ENCODE data around the gene GLRX5.

GLRX5 gene

DNA sequence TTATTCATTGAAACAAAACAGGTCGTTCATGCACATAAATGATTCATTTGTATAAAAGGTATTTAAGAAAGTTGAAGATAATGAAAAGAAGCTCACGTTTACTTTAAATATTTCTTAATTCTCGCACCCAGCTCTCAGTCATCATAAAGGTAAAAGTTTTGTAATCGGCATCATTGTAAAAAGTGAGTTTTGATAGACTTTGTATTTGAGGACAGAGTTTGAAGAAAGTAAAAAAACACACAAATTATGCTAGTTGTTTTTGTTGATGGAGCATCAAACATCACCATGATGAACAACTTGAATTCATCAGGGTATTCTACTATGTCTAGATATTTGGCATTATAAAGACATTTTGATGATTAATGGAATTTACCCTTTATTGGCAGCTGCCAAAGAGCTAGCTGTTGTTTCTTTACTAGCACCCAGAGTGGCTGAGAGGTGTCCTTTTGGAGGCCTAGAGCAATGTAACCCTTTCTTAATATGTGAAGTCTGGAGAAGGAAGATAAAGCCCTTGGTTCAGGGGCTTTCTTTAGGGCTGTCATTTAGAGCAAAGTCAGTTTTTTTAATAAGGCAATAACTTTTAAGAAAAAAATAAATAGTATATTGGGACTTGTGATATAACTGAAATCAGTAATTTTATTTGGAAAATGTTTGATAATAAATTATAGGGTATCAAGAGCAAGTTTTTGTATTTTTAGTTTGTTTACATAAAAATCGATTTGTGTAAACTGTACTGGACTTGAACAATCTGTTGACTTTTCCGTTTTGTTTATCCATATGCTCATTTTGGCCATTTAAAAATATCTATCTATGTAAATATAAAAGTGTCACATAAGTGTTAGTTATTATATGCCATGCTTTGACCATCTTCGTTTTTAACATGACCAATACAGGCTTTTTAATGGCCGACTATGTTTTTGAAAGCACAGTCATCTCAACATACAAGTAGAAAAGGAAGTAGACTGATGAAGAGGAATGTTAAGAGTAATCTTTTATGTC is 7.4 kb downstream of the GLRX5 start:
- Histone ChIP-seq H3K4me3 (ENCODE audit: low read length in 2 of 2) (no peak overlapping the region), H3K27me3 (ENCODE audit: control insufficient read depth in 2 of 2, insufficient read depth in 2 of 2, low read length in 2 of 2) (no peaks in the 10 kb centered on the region), H3K4me1 (ENCODE audit: control insufficient read depth in 2 of 2, insufficient read depth in 2 of 2, low read length in 2 of 2) (peaks cover 0 to 3% of the 10 kb centered on the region in 2 donors), H3K9ac (ENCODE audit: low read depth in 1 of 2, low read length in 2 of 2) (no peak overlapping the region), H3K36me3 (ENCODE audit: control insufficient read depth in 2 of 2, insufficient read depth in 2 of 2, low read length in 2 of 2) (peaks cover 0 to 3% of the 10 kb centered on the region in 2 donors), H3K27ac (ENCODE audit: low read depth in 2 of 2, low read length in 2 of 2) (no peak overlapping the region), H3K9me3 (ENCODE audit: control insufficient read depth in 2 of 2, low read length in 2 of 2) (no peaks in the 10 kb centered on the region)

- peaks cover 0 to 3% of the 10 kb centered on the region in 2 donors for H3K36me3 ChIP-seq (ENCODE audit: control insufficient read depth in 2 of 2, insufficient read depth in 2 of 2, low read length in 2 of 2)
- no peak overlapping the region for H3K27ac ChIP-seq (ENCODE audit: low read depth in 2 of 2, low read length in 2 of 2)
- H3K4me1 ChIP-seq (ENCODE audit: control insufficient read depth in 2 of 2, insufficient read depth in 2 of 2, low read length in 2 of 2): no peaks in the 10 kb centered on the region
- no peaks in the 10 kb centered on the region for H3K27me3 ChIP-seq (ENCODE audit: control insufficient read depth in 2 of 2, insufficient read depth in 2 of 2, low read length in 2 of 2)
- no peak overlapping the region for H3K9ac ChIP-seq (ENCODE audit: low read depth in 1 of 2, low read length in 2 of 2)
- H3K9me3 ChIP-seq (ENCODE audit: control insufficient read depth in 2 of 2, low read length in 2 of 2): no peaks in the 10 kb centered on the region
- H3K4me3 ChIP-seq (ENCODE audit: low read length in 2 of 2): no peak overlapping the region
Observed at GRCh38 chr14:95543021-95543420, 8.2 kb downstream of the GLRX5 start.

- Histone ChIP-seq H3K9ac (ENCODE audit: low read depth in 1 of 2, low read length in 2 of 2) (no peak overlapping the region), H3K4me1 (ENCODE audit: control insufficient read depth in 2 of 2, insufficient read depth in 2 of 2, low read length in 2 of 2) (no peaks in the 10 kb centered on the region), H3K4me3 (ENCODE audit: low read length in 2 of 2) (no peak overlapping the region), H3K9me3 (ENCODE audit: control insufficient read depth in 2 of 2, low read length in 2 of 2) (no peaks in the 10 kb centered on the region), H3K27me3 (ENCODE audit: control insufficient read depth in 2 of 2, insufficient read depth in 2 of 2, low read length in 2 of 2) (no peaks in the 10 kb centered on the region), H3K27ac (ENCODE audit: low read depth in 2 of 2, low read length in 2 of 2) (no peak overlapping the region), H3K36me3 (ENCODE audit: control insufficient read depth in 2 of 2, insufficient read depth in 2 of 2, low read length in 2 of 2) (peaks cover 0 to 3% of the 10 kb centered on the region in 2 donors)
Observed at GRCh38 chr14:95544588-95544987, 9.7 kb downstream of the GLRX5 start.

DNA sequence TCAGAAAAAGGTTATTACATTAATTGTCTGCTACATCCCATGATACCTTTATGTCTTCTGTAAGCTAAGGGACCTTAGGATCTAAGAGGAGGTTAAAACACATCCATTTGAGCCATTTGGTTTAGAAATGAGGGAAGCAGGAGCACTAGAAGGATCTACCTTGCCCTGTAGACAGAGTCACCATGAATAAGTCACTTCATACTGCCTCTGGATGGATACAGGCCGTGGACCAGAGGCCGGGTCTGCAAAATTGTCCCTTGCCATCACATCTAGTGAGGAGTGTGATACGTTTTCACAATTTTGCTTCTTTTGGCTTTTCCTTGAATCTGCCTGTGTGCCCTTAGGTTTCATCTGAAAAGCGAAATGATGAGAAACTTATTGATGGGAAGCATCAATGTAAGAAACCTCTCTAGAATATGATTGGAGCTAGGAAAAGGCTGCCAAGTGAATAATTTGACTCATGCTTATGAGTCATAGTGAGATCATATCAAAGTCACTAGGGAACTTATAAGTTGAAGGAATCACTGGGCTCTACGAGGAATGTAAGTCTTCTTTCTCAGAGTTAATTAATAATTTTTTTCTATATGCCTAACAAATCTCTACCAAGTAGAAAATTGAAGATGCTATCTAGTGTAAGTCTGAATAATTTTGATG is 10.8 kb downstream of the GLRX5 start:
- H3K9me3 ChIP-seq (ENCODE audit: control insufficient read depth in 2 of 2, low read length in 2 of 2): no peaks in the 10 kb centered on the region
- H3K27me3 ChIP-seq (ENCODE audit: control insufficient read depth in 2 of 2, insufficient read depth in 2 of 2, low read length in 2 of 2): no peaks in the 10 kb centered on the region
- peaks cover 0 to 3% of the 10 kb centered on the region in 2 donors for H3K36me3 ChIP-seq (ENCODE audit: control insufficient read depth in 2 of 2, insufficient read depth in 2 of 2, low read length in 2 of 2)
- peaks cover 0 to 8% of the 10 kb centered on the region in 2 donors for H3K4me1 ChIP-seq (ENCODE audit: control insufficient read depth in 2 of 2, insufficient read depth in 2 of 2, low read length in 2 of 2)
- H3K27ac ChIP-seq (ENCODE audit: low read depth in 2 of 2, low read length in 2 of 2): no peak overlapping the region
- H3K4me3 ChIP-seq (ENCODE audit: low read length in 2 of 2): no peak overlapping the region
- H3K9ac ChIP-seq (ENCODE audit: low read depth in 1 of 2, low read length in 2 of 2): no peak overlapping the region

DNA sequence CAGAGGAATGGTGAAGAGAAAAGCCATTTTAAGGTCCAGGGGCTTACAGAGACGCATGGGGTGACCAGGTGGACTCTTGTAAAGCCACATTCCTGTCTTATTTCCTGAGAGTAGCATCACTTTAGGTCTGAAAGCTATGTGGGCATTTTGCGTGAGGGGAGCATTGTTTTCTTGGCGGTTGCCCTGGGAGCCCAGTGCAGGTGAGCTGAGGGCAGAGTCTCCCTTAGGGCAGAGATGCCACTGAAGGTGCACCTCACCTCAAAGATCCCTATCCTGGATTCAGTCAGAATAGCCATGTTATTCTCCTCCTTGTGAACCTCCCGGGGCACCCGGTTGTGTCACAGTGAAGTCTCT is 12.4 kb downstream of the GLRX5 start:
- H3K9ac ChIP-seq (ENCODE audit: low read depth in 1 of 2, low read length in 2 of 2): no peak overlapping the region
- peaks cover 0 to 8% of the 10 kb centered on the region in 2 donors for H3K4me1 ChIP-seq (ENCODE audit: control insufficient read depth in 2 of 2, insufficient read depth in 2 of 2, low read length in 2 of 2)
- peaks cover 0 to 3% of the 10 kb centered on the region in 2 donors for H3K36me3 ChIP-seq (ENCODE audit: control insufficient read depth in 2 of 2, insufficient read depth in 2 of 2, low read length in 2 of 2)
- H3K4me3 ChIP-seq (ENCODE audit: low read length in 2 of 2): no peak overlapping the region
- H3K27ac ChIP-seq (ENCODE audit: low read depth in 2 of 2, low read length in 2 of 2): no peak overlapping the region
- H3K27me3 ChIP-seq (ENCODE audit: control insufficient read depth in 2 of 2, insufficient read depth in 2 of 2, low read length in 2 of 2): no peaks in the 10 kb centered on the region
- H3K9me3 ChIP-seq (ENCODE audit: control insufficient read depth in 2 of 2, low read length in 2 of 2): no peaks in the 10 kb centered on the region

DNA sequence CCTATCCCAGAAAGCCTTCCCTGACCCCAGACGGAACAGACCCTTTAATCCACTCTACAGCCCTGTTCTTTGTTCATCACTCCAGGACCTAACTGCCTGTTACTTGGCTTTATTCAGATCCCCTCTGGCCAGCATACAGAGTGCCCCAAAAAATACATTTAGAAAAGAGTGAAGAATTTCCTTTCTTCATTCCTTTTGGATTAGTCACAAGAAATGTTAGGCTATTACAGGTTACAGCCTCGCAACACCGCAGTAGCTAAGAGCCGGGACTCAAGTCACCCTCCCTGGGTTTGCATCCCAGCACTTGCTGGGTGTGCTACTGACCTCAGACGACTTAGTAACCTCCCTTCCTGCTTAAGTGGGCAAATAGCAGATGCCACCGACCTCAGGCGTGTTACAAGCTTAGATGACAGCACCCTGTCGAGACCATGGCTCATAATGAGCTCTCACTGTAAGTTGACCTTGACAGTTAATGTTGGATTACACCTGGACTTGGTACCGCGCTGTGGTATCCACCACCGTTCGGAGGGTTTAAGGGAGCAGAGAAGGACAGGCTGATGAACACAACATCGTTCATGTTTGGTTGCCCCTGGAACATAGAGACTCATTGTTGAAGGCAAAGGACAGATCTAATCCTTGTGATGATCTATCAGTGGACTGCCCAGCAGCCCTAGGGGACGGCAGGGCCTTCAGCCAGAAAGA is 12.9 kb downstream of the GLRX5 start:
- Histone ChIP-seq H3K27me3 (ENCODE audit: control insufficient read depth in 2 of 2, insufficient read depth in 2 of 2, low read length in 2 of 2) (no peaks in the 10 kb centered on the region), H3K9me3 (ENCODE audit: control insufficient read depth in 2 of 2, low read length in 2 of 2) (no peaks in the 10 kb centered on the region), H3K27ac (ENCODE audit: low read depth in 2 of 2, low read length in 2 of 2) (no peak overlapping the region), H3K4me3 (ENCODE audit: low read length in 2 of 2) (no peak overlapping the region), H3K9ac (ENCODE audit: low read depth in 1 of 2, low read length in 2 of 2) (no peak overlapping the region), H3K36me3 (ENCODE audit: control insufficient read depth in 2 of 2, insufficient read depth in 2 of 2, low read length in 2 of 2) (peaks cover 0 to 3% of the 10 kb centered on the region in 2 donors), H3K4me1 (ENCODE audit: control insufficient read depth in 2 of 2, insufficient read depth in 2 of 2, low read length in 2 of 2) (peaks cover 0 to 8% of the 10 kb centered on the region in 2 donors)

DNA sequence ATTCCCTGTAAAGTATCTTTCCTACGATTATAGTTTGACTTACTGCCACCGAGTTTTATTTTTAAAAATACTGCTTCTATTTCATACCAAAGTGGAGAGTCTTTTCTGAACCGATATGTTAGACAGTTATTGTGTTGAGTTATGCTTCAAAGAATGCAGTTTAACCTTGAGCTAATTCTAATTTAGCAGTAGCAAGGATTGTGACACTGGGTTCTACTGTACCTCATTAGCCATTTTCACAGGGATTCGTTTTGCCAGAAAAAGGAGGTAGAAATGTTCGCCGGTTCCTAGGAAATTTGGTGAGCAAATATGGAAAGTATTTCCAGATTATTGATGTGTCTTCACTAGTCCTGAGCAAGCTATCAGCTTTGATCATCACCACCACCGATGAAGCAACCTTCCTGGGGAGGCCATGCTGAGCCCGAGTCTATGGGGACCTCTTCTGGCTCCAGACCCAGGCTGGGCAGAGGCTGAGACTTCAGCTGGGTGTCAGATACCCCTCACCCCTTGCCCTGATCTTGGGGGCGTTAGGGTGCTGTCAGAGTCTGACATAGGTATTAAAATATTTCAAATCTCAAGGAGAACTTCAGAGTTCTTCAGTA is 13.6 kb downstream of the GLRX5 start:
- H3K9me3 ChIP-seq (ENCODE audit: control insufficient read depth in 2 of 2, low read length in 2 of 2): no peaks in the 10 kb centered on the region
- H3K36me3 ChIP-seq (ENCODE audit: control insufficient read depth in 2 of 2, insufficient read depth in 2 of 2, low read length in 2 of 2): peaks cover 0 to 3% of the 10 kb centered on the region in 2 donors
- H3K27me3 ChIP-seq (ENCODE audit: control insufficient read depth in 2 of 2, insufficient read depth in 2 of 2, low read length in 2 of 2): no peaks in the 10 kb centered on the region
- no peak overlapping the region for H3K4me3 ChIP-seq (ENCODE audit: low read length in 2 of 2)
- no peak overlapping the region for H3K27ac ChIP-seq (ENCODE audit: low read depth in 2 of 2, low read length in 2 of 2)
- H3K9ac ChIP-seq (ENCODE audit: low read depth in 1 of 2, low read length in 2 of 2): no peak overlapping the region
- peaks cover 0 to 8% of the 10 kb centered on the region in 2 donors for H3K4me1 ChIP-seq (ENCODE audit: control insufficient read depth in 2 of 2, insufficient read depth in 2 of 2, low read length in 2 of 2)

DNA sequence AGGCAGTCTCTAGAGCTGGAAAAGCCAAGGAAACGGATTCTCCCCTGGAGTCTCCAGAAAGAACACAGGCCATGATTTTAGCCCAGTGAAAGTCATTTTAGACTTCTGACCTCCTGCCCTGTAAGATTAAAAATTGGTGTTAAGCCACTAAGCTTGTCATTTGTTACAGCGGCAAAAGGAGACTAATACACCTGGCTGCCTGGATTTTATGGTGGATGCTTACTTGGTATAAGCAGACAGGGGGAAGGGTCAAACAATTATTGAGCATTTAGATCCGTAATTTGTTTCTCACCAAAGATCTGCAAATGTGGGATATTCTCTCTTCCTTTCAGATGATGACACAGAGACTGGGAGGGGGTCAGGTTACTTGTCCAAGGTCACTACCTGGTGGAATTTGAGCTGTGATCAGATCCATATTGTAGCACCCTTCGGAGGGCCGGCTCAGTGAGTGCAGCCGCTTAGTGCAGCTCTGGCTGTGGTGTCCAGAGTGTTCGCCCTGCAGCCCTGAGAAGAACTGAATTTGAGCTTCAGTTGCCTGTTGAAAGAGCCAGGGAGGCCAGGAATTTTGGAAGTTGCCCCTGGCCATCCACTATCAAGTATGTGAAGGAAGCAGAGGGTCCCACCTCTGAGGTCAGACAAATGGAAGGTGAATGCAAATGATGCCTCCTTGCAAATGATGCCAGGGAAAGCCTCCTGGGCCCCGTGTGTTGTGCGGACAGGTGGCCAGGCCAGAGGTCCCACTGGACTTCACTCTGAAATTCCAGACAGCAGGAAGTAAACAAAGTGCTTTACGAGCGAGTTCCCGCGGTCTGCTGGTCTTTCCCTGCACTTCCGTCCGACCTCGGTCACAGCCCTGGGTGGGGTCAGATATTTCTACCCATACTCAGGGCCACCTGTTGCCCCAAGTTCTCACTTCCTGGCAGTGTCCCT is 15.1 kb downstream of the GLRX5 start:
- Histone ChIP-seq H3K9ac (ENCODE audit: low read depth in 1 of 2, low read length in 2 of 2) (no peak overlapping the region), H3K4me3 (ENCODE audit: low read length in 2 of 2) (peak overlapping the region; percentile 7 to 25), H3K27me3 (ENCODE audit: control insufficient read depth in 2 of 2, insufficient read depth in 2 of 2, low read length in 2 of 2) (no peaks in the 10 kb centered on the region), H3K9me3 (ENCODE audit: control insufficient read depth in 2 of 2, low read length in 2 of 2) (no peaks in the 10 kb centered on the region), H3K36me3 (ENCODE audit: control insufficient read depth in 2 of 2, insufficient read depth in 2 of 2, low read length in 2 of 2) (no peaks in the 10 kb centered on the region), H3K4me1 (ENCODE audit: control insufficient read depth in 2 of 2, insufficient read depth in 2 of 2, low read length in 2 of 2) (peaks cover 0 to 8% of the 10 kb centered on the region in 2 donors), H3K27ac (ENCODE audit: low read depth in 2 of 2, low read length in 2 of 2) (peak overlapping the region in 1 of 2 donors; percentile 18)

DNA sequence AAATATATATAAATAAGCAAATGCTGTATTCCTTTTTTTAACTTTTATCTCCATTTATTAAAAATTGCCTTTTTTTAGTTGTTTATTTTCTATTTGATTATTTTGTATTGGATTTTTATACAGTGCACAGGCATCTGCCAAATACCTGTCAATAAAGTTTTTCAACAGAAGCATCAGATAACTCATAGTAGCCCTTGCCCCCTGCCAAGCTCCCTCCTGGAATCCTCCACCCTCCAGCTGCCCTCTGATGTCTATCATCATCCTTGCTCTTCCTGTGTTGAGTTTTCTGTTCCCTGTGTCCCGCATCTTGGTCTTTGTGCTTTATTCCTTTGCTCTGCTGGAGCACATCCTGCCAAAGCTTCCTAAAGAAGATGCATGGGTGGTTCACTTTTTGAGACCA is 16.6 kb downstream of the GLRX5 start:
- Histone ChIP-seq H3K36me3 (ENCODE audit: control insufficient read depth in 2 of 2, insufficient read depth in 2 of 2, low read length in 2 of 2) (no peaks in the 10 kb centered on the region), H3K27ac (ENCODE audit: low read depth in 2 of 2, low read length in 2 of 2) (no peak overlapping the region), H3K4me3 (ENCODE audit: low read length in 2 of 2) (no peak overlapping the region), H3K27me3 (ENCODE audit: control insufficient read depth in 2 of 2, insufficient read depth in 2 of 2, low read length in 2 of 2) (no peaks in the 10 kb centered on the region), H3K9ac (ENCODE audit: low read depth in 1 of 2, low read length in 2 of 2) (no peak overlapping the region), H3K4me1 (ENCODE audit: control insufficient read depth in 2 of 2, insufficient read depth in 2 of 2, low read length in 2 of 2) (peaks cover 0 to 8% of the 10 kb centered on the region in 2 donors), H3K9me3 (ENCODE audit: control insufficient read depth in 2 of 2, low read length in 2 of 2) (no peaks in the 10 kb centered on the region)
